ENCODE measurements around the gene TRAF7.

TRAF7 gene

DNA sequence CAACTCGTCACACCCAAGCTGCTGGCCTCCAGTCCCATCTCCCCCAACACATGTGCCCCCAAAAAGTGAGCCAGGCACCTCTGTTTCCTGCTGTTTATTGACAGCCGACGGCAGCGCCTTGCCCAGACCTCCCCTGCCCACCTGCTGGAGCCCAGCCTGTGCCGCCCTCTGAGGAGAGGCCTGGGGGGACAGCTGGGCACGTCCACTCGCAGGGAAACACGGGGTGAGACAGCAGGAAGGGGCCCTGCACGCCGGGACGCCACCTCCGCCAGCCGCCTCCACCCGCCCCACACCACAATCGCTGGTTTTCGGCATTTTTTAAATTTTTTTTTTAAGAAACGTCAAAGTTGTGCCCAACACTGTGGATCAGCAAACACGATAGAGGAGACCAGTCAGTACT, 21.5 kb downstream of the TRAF7 start:
- Histone ChIP-seq H3K4me1 (ENCODE audit: control insufficient read depth, insufficient read depth, low read length) (peaks cover 2% of the 10 kb centered on the region), H3K27ac (ENCODE audit: low read length) (no peak overlapping the region), H3K27me3 (ENCODE audit: control insufficient read depth, insufficient read depth, low read length) (no peaks in the 10 kb centered on the region), H3K9me3 (ENCODE audit: control insufficient read depth, insufficient read depth, low read length) (no peaks in the 10 kb centered on the region), H3K4me3 (ENCODE audit: low read length) (no peak overlapping the region), H3K36me3 (ENCODE audit: control insufficient read depth, insufficient read depth, low read length) (peaks cover 46% of the 10 kb centered on the region)
- no peak for DNase-seq (ENCODE audit: low read depth, low spot score)
- no CpG with 5 or more reads among the region's 18 CpGs for WGBS (ENCODE audit: insufficient coverage, insufficient read length)

DNA sequence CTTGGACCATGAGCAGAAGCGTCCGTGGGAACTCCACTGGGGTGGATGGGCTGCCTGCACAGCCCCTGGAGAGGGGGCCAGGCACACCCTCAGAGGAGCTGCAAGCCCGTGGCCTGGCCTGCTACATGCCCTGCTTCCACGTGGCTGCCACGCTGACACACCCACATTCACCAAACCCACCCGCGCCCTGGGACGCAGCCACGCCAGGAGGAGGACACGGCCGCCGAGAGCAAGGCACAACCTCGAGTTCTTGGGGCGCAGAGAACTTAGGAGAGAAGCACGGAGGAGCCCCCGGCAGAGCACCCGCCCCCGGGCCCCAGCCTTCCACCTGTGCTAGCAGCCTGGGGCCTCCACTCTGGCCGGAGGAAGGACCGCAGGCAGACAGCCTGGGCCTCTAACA, 22.0 kb downstream of the TRAF7 start:
- Histone ChIP-seq H3K4me3 (ENCODE audit: low read length) (no peak overlapping the region), H3K36me3 (ENCODE audit: control insufficient read depth, insufficient read depth, low read length) (peaks cover 44% of the 10 kb centered on the region), H3K27me3 (ENCODE audit: control insufficient read depth, insufficient read depth, low read length) (no peaks in the 10 kb centered on the region), H3K4me1 (ENCODE audit: control insufficient read depth, insufficient read depth, low read length) (peaks cover 2% of the 10 kb centered on the region), H3K9me3 (ENCODE audit: control insufficient read depth, insufficient read depth, low read length) (no peaks in the 10 kb centered on the region), H3K27ac (ENCODE audit: low read length) (no peak overlapping the region)
- no peak for DNase-seq (ENCODE audit: low read depth, low spot score)
- WGBS (ENCODE audit: insufficient coverage, insufficient read length), result no CpG with 5 or more reads among the region's 20 CpGs

- no CpG with 5 or more reads among the region's 106 CpGs for WGBS (ENCODE audit: insufficient coverage, insufficient read length)
- no peaks in the 10 kb centered on the region for H3K27me3 ChIP-seq (ENCODE audit: control insufficient read depth, insufficient read depth, low read length)
- H3K4me1 ChIP-seq (ENCODE audit: control insufficient read depth, insufficient read depth, low read length), result peaks cover 2% of the 10 kb centered on the region
- peaks cover 34% of the 10 kb centered on the region for H3K36me3 ChIP-seq (ENCODE audit: control insufficient read depth, insufficient read depth, low read length)
- peak; percentile 18 for DNase-seq (ENCODE audit: low read depth, low spot score)
- H3K4me3 ChIP-seq (ENCODE audit: low read length), result no peak overlapping the region; the same call in 1 of the 2 replicates
- H3K9me3 ChIP-seq (ENCODE audit: control insufficient read depth, insufficient read depth, low read length), result no peaks in the 10 kb centered on the region
- no peak overlapping the region for H3K27ac ChIP-seq (ENCODE audit: low read length)
Measured at GRCh38 chr16:2178321-2179106, 22.9 kb downstream of the TRAF7 start.

GRCh38 chr16:2179107-2179501, 23.5 kb downstream of the TRAF7 start:
- Histone ChIP-seq H3K27me3 (ENCODE audit: control insufficient read depth, insufficient read depth, low read length) (no peaks in the 10 kb centered on the region), H3K9me3 (ENCODE audit: control insufficient read depth, insufficient read depth, low read length) (no peaks in the 10 kb centered on the region), H3K36me3 (ENCODE audit: control insufficient read depth, insufficient read depth, low read length) (peaks cover 29% of the 10 kb centered on the region), H3K4me1 (ENCODE audit: control insufficient read depth, insufficient read depth, low read length) (peaks cover 2% of the 10 kb centered on the region), H3K27ac (ENCODE audit: low read length) (no peak overlapping the region), H3K4me3 (ENCODE audit: low read length) (no peak overlapping the region; the same call in 1 of the 2 replicates)
- WGBS (ENCODE audit: insufficient coverage, insufficient read length), result no CpG with 5 or more reads among the region's 50 CpGs
- DNase-seq (ENCODE audit: low read depth, low spot score), result no peak

DNA sequence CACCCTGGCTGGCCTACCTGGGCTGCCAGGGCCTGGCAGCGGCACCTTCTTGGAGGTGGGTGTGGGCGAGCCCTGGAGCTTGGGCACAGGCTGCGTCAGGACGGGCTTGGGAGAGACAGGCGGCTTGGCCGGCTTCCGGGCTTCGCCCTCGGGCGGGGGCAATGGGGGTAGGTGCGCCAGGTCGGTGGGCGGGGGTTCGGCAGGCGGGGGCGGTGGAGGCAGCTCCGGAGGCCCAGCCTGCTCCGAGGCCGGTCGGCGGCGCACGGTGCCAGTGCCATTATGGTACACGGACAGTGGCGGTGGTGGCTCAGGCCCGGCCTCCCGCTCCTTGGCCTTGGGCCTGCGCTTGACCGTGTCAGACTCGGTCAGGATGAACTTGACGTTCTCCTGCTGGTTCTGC, 24.0 kb downstream of the TRAF7 start:
- Histone ChIP-seq H3K36me3 (ENCODE audit: control insufficient read depth, insufficient read depth, low read length) (peaks cover 25% of the 10 kb centered on the region), H3K4me3 (ENCODE audit: low read length) (no peak overlapping the region), H3K27me3 (ENCODE audit: control insufficient read depth, insufficient read depth, low read length) (no peaks in the 10 kb centered on the region), H3K4me1 (ENCODE audit: control insufficient read depth, insufficient read depth, low read length) (peaks cover 2% of the 10 kb centered on the region), H3K27ac (ENCODE audit: low read length) (no peak overlapping the region), H3K9me3 (ENCODE audit: control insufficient read depth, insufficient read depth, low read length) (no peaks in the 10 kb centered on the region)
- DNase-seq (ENCODE audit: low read depth, low spot score), result no peak
- no CpG with 5 or more reads among the region's 31 CpGs for WGBS (ENCODE audit: insufficient coverage, insufficient read length)

GRCh38 chr16:2180461-2180860, 24.9 kb downstream of the TRAF7 start:
- no CpG with 5 or more reads among the region's 43 CpGs for WGBS (ENCODE audit: insufficient coverage, insufficient read length)

DNA sequence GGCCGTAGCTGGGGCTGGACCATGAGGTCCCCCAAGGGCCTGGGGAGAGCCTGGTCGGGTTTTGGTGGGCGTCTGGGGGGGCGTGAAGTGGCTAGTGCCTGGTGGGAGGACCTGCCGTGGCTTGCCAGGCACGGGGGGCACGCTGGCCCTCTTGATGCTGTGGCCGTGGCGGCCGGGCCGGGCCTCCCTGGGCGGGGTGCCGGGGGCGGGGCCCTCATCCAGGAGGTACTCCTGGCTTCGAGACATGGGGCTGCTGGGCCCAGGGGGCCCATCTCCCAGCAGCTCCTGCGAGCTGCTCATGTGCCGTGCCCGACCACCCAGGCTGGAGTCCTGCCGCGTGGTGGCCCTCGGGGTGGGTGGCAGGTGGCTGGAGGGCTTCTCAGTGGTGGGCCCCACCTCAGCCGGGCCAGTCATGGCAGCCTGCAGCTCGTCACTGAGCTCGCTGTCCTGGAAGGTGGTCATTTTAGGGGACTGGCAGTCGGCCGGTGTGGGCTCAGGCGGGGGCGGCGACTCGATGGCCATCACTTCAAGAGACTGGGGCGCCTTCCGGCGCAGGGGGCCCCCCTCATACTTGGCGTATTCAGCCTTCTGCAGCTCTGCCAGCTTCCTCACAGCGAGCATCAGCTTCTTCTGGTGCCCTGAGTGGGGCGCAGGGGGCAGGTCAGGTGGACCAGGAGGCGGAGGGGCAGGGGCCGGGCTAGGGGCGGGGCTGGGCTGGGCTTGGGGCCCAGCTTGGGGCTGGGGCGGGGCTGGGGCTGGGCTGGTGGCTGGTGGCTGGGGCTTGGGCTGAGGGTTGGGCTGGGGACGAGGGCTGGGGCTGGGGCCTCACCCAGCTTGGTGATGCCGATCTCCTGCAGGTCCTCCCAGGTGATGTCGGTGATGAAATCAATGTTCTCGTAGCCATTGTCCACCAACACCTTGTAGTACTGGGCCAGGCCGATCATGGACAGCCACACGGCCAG, 25.7 kb downstream of the TRAF7 start:
- Histone ChIP-seq H3K27ac (ENCODE audit: low read length) (no peak overlapping the region), H3K4me3 (ENCODE audit: low read length) (no peak overlapping the region), H3K36me3 (ENCODE audit: control insufficient read depth, insufficient read depth, low read length) (peaks cover 8% of the 10 kb centered on the region), H3K9me3 (ENCODE audit: control insufficient read depth, insufficient read depth, low read length) (no peaks in the 10 kb centered on the region), H3K27me3 (ENCODE audit: control insufficient read depth, insufficient read depth, low read length) (no peaks in the 10 kb centered on the region), H3K4me1 (ENCODE audit: control insufficient read depth, insufficient read depth, low read length) (peaks cover 2% of the 10 kb centered on the region; the same call in 1 of the 2 replicates)
- DNase-seq (ENCODE audit: low read depth, low spot score), result no peak
- WGBS (ENCODE audit: insufficient coverage, insufficient read length), result no CpG with 5 or more reads among the region's 46 CpGs

More at GRCh38 chr16:2180461-2180860, 24.9 kb downstream of the TRAF7 start:
- DNase-seq (ENCODE audit: low read depth, low spot score), result no peak
- Histone ChIP-seq H3K4me1 (ENCODE audit: control insufficient read depth, insufficient read depth, low read length) (peaks cover 2% of the 10 kb centered on the region; the same call in 1 of the 2 replicates), H3K27ac (ENCODE audit: low read length) (no peak overlapping the region), H3K27me3 (ENCODE audit: control insufficient read depth, insufficient read depth, low read length) (no peaks in the 10 kb centered on the region), H3K36me3 (ENCODE audit: control insufficient read depth, insufficient read depth, low read length) (peaks cover 16% of the 10 kb centered on the region), H3K4me3 (ENCODE audit: low read length) (no peak overlapping the region), H3K9me3 (ENCODE audit: control insufficient read depth, insufficient read depth, low read length) (no peaks in the 10 kb centered on the region)

DNA sequence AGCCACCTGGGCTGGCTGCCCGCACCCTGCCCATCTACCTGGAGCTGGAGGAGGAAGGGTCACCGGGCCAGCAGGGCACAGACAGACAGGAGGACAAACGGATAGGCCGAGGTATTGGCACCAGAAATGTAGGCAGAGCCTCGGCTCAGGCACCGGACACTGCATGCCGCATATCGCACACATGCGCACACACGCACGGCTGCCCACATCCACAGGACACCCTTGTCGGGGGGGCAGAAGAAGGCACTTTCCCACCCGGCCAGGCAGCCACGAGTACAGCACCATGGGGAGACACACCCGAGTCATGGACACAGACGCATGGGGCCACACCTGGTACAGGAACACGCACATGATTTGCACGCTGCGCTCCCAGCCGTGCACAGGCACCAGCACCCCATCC, 26.4 kb downstream of the TRAF7 start:
- Histone ChIP-seq H3K27ac (ENCODE audit: low read length) (no peak overlapping the region), H3K4me1 (ENCODE audit: control insufficient read depth, insufficient read depth, low read length) (peaks cover 2% of the 10 kb centered on the region; the same call in 1 of the 2 replicates), H3K36me3 (ENCODE audit: control insufficient read depth, insufficient read depth, low read length) (peaks cover 3% of the 10 kb centered on the region; the same call in 1 of the 2 replicates), H3K27me3 (ENCODE audit: control insufficient read depth, insufficient read depth, low read length) (no peaks in the 10 kb centered on the region), H3K9me3 (ENCODE audit: control insufficient read depth, insufficient read depth, low read length) (no peaks in the 10 kb centered on the region), H3K4me3 (ENCODE audit: low read length) (no peak overlapping the region)
- WGBS (ENCODE audit: insufficient coverage, insufficient read length), result no CpG with 5 or more reads among the region's 20 CpGs
- DNase-seq (ENCODE audit: low read depth, low spot score), result no peak

DNA sequence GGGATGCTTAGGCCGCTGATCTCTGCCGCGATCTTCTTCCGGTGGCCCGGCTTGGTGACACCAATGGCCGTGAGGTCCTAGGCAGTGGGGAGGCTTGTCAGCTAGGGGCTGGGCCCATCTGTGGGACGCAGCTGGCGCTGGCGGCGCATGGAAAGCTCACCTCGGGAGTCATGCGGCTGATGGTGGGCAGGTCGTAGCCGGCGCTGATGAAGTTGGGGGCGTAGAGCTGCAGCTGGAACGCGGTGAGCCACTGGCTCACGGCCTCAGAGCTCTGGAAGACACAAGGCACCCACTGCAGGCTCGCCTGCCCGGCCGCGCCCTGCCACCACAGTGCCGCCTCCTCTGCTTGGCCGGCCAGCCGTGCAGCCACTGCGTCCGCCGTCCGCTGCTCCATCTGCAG, 28.1 kb downstream of the TRAF7 start:
- no peak for DNase-seq (ENCODE audit: low read depth, low spot score)
- no peaks in the 10 kb centered on the region for H3K9me3 ChIP-seq (ENCODE audit: control insufficient read depth, insufficient read depth, low read length)
- H3K4me3 ChIP-seq (ENCODE audit: low read length), result no peak overlapping the region
- H3K4me1 ChIP-seq (ENCODE audit: control insufficient read depth, insufficient read depth, low read length), result peaks cover 2% of the 10 kb centered on the region; the same call in 1 of the 2 replicates
- no CpG with 5 or more reads among the region's 30 CpGs for WGBS (ENCODE audit: insufficient coverage, insufficient read length)
- no peaks in the 10 kb centered on the region for H3K27me3 ChIP-seq (ENCODE audit: control insufficient read depth, insufficient read depth, low read length)
- H3K36me3 ChIP-seq (ENCODE audit: control insufficient read depth, insufficient read depth, low read length), result no peaks in the 10 kb centered on the region; the same call in 1 of the 2 replicates
- no peak overlapping the region for H3K27ac ChIP-seq (ENCODE audit: low read length)

GRCh38 chr16:2184346-2184745, 28.8 kb downstream of the TRAF7 start:
- Histone ChIP-seq H3K4me1 (ENCODE audit: control insufficient read depth, insufficient read depth, low read length) (no peaks in the 10 kb centered on the region; the same call in 1 of the 2 replicates), H3K27ac (ENCODE audit: low read length) (no peak overlapping the region), H3K27me3 (ENCODE audit: control insufficient read depth, insufficient read depth, low read length) (no peaks in the 10 kb centered on the region), H3K36me3 (ENCODE audit: control insufficient read depth, insufficient read depth, low read length) (no peaks in the 10 kb centered on the region; the same call in 1 of the 2 replicates), H3K4me3 (ENCODE audit: low read length) (no peak overlapping the region), H3K9me3 (ENCODE audit: control insufficient read depth, insufficient read depth, low read length) (no peaks in the 10 kb centered on the region)
- WGBS (ENCODE audit: insufficient coverage, insufficient read length), result no CpG with 5 or more reads among the region's 19 CpGs
- DNase-seq (ENCODE audit: low read depth, low spot score), result no peak

All from iPS DF 6.9 (cell line).